GM19397 (cell line): ENCODE measurements around the gene CRY1.

Source experiments
- ATAC-seq: cut with Tn5 transposase; IDR thresholded peaks from one replicate; pipeline ENCODE4 v1.9.1; 2021; ENCODE audit warnings: mild to moderate bottlenecking, moderate library complexity; ENCODE audit not compliant: unreplicated experiment

Gene CRY1

GRCh38 chr12:107093417-107094182 is at the start of gene CRY1:
TSS of gene CRY1 (minus strand) at chr12:107093549. CDS start at chr12:107092961, 588 bp downstream.
- peak; percentile 92 for ATAC-seq

- no peak for ATAC-seq
Measured at GRCh38 chr12:107139787-107140186, 46.4 kb upstream of the CRY1 start.

GRCh38 chr12:107138990-107139389 is 45.6 kb upstream of the CRY1 start:
- ATAC-seq = no peak

GRCh38 chr12:107135177-107135576 is 41.8 kb upstream of the CRY1 start:
- no peak for ATAC-seq

GRCh38 chr12:107134558-107134957 is 41.2 kb upstream of the CRY1 start:
- ATAC-seq = no peak

GRCh38 chr12:107133462-107133861 is 40.1 kb upstream of the CRY1 start:
- ATAC-seq = no peak

GRCh38 chr12:107131832-107132616 is 38.7 kb upstream of the CRY1 start:
- ATAC-seq = no peak

GRCh38 chr12:107130830-107131611 is 37.7 kb upstream of the CRY1 start:
- ATAC-seq = no peak

GRCh38 chr12:107129315-107129930 is 36.1 kb upstream of the CRY1 start:
- no peak for ATAC-seq

- ATAC-seq = no peak
Measured at GRCh38 chr12:107127482-107128430, 34.4 kb upstream of the CRY1 start.

GRCh38 chr12:107126796-107127481 is 33.6 kb upstream of the CRY1 start:
- ATAC-seq = no peak

- ATAC-seq = no peak
Measured at GRCh38 chr12:107125833-107126232, 32.5 kb upstream of the CRY1 start.

GRCh38 chr12:107122452-107122958 is 29.2 kb upstream of the CRY1 start:
- ATAC-seq = no peak

GRCh38 chr12:107119091-107119490 is 25.7 kb upstream of the CRY1 start:
- no peak for ATAC-seq

GRCh38 chr12:107118624-107119023 is 25.3 kb upstream of the CRY1 start:
- no peak for ATAC-seq

GRCh38 chr12:107115119-107115518 is 21.8 kb upstream of the CRY1 start:
- ATAC-seq = no peak

GRCh38 chr12:107111314-107111713 is 18.0 kb upstream of the CRY1 start:
- ATAC-seq = no peak

- ATAC-seq = no peak
Measured at GRCh38 chr12:107109726-107110719, 16.7 kb upstream of the CRY1 start.
